ENCODE data around the gene EFCAB6.

Gene EFCAB6

DNA sequence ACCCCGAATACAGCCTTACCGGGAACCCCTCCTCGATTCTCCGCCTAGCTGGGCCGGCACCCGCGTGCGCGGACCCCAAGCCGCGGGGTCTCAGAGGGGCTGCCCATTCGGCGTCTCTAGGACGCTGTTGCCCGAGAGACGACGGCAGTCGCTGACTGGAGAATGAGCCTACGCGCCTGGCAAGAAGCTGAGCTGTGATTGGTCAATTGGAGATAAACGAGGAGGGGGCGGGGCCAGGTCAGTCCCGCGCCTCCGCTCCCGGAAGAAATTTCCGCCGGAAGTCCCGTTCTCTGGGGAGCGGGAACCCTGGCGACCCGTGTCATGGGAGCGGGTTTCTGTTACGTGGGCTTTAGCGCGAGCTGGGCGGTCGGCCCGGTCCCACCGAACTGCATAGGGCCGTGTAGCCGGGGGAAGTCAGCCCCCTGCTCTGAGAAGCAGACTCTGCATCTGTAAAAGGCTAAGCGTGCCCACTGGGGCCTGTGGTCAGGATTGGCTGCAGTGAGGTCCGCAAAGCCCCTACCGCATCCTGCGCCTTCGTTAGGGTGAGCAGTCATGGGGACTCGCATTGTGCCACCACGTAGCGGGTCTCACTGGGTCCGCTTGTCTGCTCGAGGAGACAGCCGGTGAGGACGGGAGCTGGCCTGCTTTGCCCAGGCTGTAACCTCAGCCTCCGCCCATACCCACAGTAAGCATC, at the start of gene EFCAB6:
TSS of gene EFCAB6 (minus strand) at position 157 of the 694 bp plus-strand sequence. CDS start 29,987 bp downstream, outside the sequence.
- TF ChIP-seq, protein P1, sequence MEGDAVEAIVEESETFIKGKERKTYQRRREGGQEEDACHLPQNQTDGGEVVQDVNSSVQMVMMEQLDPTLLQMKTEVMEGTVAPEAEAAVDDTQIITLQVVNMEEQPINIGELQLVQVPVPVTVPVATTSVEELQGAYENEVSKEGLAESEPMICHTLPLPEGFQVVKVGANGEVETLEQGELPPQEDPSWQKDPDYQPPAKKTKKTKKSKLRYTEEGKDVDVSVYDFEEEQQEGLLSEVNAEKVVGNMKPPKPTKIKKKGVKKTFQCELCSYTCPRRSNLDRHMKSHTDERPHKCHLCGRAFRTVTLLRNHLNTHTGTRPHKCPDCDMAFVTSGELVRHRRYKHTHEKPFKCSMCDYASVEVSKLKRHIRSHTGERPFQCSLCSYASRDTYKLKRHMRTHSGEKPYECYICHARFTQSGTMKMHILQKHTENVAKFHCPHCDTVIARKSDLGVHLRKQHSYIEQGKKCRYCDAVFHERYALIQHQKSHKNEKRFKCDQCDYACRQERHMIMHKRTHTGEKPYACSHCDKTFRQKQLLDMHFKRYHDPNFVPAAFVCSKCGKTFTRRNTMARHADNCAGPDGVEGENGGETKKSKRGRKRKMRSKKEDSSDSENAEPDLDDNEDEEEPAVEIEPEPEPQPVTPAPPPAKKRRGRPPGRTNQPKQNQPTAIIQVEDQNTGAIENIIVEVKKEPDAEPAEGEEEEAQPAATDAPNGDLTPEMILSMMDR (conservative IDR thresholded peaks at IDR 0.05; ENCODE audit: low read depth, low read length), result no peak
- peak; percentile 77 for DNase-seq (ENCODE audit: low read depth)
- peak within 1 kb of the TSS; percentile 81 for H3K4me3 ChIP-seq (ENCODE audit: low read length)

DNA sequence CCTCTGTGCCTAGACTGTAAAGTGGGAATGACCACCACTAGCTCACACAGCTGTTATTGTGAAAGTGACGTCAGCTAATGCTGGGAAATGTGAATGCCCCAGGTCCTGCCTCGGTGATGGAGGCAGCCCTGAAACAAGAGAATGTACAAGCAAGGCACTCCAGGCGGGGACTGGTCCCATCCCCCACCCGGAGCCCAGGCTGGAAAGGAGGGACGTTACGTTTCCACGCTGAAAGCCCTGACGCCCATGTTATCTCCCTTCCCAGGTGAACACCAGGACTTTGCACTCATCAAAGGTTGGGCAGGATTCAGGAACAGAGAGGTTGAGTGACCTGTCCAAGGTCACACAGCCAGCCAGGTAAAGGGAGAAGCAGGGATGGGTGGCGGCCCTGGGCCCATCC, 49.4 kb upstream of the EFCAB6 start:
- no peak for DNase-seq (ENCODE audit: low read depth)
- H3K4me3 ChIP-seq (ENCODE audit: low read length), result peak overlapping the region; percentile 25
- TF ChIP-seq, protein P1 (conservative IDR thresholded peaks at IDR 0.05; ENCODE audit: low read depth, low read length), result no peak

DNA sequence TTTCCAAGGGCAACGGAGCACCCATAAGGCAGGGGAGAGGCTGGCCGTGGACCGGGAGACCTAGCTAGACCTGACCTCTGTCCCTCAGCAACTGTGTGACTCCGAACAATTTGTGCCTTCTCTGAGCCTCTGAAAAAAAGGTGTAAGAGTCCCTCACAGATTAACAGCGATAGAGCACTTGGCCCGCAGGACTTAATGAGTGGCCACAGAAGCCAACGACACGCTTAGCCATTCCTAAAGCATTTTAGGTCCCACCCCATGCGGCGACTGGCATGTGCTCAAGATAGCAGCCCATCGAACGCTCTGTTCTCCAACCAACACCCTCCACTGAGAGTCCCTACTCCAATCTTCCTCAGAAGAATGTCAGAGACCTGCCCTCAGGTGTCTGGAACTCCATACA, 48.7 kb upstream of the EFCAB6 start:
- no peak overlapping the region for H3K4me3 ChIP-seq (ENCODE audit: low read length)
- TF ChIP-seq, protein P1 (conservative IDR thresholded peaks at IDR 0.05; ENCODE audit: low read depth, low read length), result no peak
- no peak for DNase-seq (ENCODE audit: low read depth)

DNA sequence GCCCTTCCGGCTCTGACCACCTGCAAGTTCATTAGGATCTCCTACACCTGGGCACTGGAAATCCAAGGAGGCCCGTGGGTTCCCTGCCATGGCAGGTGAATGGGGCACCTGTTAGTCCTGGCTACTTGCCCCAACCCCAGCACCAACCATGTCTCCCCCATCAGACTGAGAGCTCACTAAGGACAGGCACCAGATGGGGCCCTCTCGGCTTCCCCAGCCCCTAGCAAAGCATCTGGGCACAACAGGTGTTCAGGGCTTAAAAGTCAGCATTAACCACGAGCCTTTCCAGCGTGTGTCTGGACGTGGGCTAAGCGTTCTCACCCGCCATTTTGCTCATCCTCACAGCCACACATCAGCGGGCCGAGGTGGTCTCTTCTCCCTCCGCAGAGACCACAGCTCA, 48.0 kb upstream of the EFCAB6 start:
- no peak overlapping the region for H3K4me3 ChIP-seq (ENCODE audit: low read length)
- DNase-seq (ENCODE audit: low read depth), result no peak
- TF ChIP-seq, protein P1 (conservative IDR thresholded peaks at IDR 0.05; ENCODE audit: low read depth, low read length), result no peak

- DNase-seq (ENCODE audit: low read depth), result no peak
- H3K4me3 ChIP-seq (ENCODE audit: low read length), result no peak overlapping the region
- TF ChIP-seq, protein P1 (conservative IDR thresholded peaks at IDR 0.05; ENCODE audit: low read depth, low read length), result no peak
These were observed 47.5 kb upstream of the EFCAB6 start for GRCh38 chr22:43859621-43860020.

DNA sequence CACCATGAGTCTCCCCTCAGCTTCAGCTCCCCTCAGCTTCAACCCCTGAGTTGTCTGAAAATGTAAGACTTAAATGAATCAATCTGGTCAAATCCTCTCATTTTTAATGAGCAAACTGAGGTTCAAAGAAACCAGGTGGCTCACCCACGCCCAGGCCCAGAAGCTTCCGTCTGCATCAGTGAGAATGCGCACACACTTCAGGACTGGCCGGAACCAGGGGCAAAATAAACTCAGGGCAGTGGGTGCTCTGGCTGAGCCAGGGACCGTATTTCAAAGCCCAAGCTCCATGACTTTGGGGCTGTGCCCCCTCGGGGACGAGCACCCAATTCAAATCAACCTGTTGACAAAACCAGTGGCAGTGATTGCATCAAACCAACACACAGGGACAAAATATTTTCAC, 47.1 kb upstream of the EFCAB6 start:
- H3K4me3 ChIP-seq (ENCODE audit: low read length), result no peak overlapping the region
- TF ChIP-seq, protein P1 (conservative IDR thresholded peaks at IDR 0.05; ENCODE audit: low read depth, low read length), result no peak
- DNase-seq (ENCODE audit: low read depth), result no peak

Measured in retinal pigment epithelial cell (primary cell).